H9 (cell line): ENCODE data around the gene INSYN1. TPM values are rescaled to one million over a fixed set of nuclear protein-coding genes. Genes with fewer than 3 reads are reported as not detected.

Experiments used
- DNase-seq: peaks from one replicate; pipeline ENCODE4 v3.0.0-alpha.2; 2017
- H2AFZ ChIP-seq: one replicate; pipeline ENCODE4 v1.6.1; 2013; ENCODE audit warnings: mild to moderate bottlenecking, low read length, control low read depth, moderate library complexity
- H2AK5ac ChIP-seq: 2 replicates; pipeline ENCODE4 v1.6.1; 2013; ENCODE audit warnings: low read length, control low read depth, mixed read lengths; ENCODE audit not compliant: insufficient read length
- H2BK120ac ChIP-seq: one replicate; pipeline ENCODE4 v1.6.1; 2013; ENCODE audit warnings: low read depth, mild to moderate bottlenecking, low read length, control low read depth, inconsistent platforms; ENCODE audit not compliant: poor library complexity, severe bottlenecking
- H2BK12ac ChIP-seq: 2 replicates; pipeline ENCODE4 v1.6.1; 2013; ENCODE audit warnings: low read length, control low read depth, mixed read lengths, low read depth; ENCODE audit not compliant: insufficient read length
- H2BK15ac ChIP-seq: 2 replicates; pipeline ENCODE4 v1.6.1; 2013; ENCODE audit warnings: low read depth, low read length, control low read depth
- H2BK20ac ChIP-seq: one replicate; pipeline ENCODE4 v1.6.1; 2013; ENCODE audit warnings: low read depth, mild to moderate bottlenecking, low read length, control low read depth, inconsistent platforms; ENCODE audit not compliant: poor library complexity, severe bottlenecking
- H2BK5ac ChIP-seq: 2 replicates; pipeline ENCODE4 v1.6.1; 2013; ENCODE audit warnings: low read length, control low read depth, mixed read lengths; ENCODE audit not compliant: insufficient read length
- H3K14ac ChIP-seq: 2 replicates; pipeline ENCODE4 v1.6.1; 2013; ENCODE audit warnings: low read length, control low read depth; ENCODE audit not compliant: insufficient read depth
- H3K18ac ChIP-seq: 2 replicates; pipeline ENCODE4 v1.6.1; 2013; ENCODE audit warnings: low read depth, mild to moderate bottlenecking, mixed read lengths, low read length, control low read depth; ENCODE audit not compliant: insufficient read length
- H3K23ac ChIP-seq: 2 replicates; pipeline ENCODE4 v1.6.1; 2013; ENCODE audit warnings: low read length, control low read depth, mixed read lengths, low read depth; ENCODE audit not compliant: insufficient read length
- H3K23me2 ChIP-seq: 2 replicates; pipeline ENCODE4 v1.6.1; 2013; ENCODE audit warnings: low read depth, mild to moderate bottlenecking, mixed read lengths, low read length, control low read depth; ENCODE audit not compliant: insufficient read length, poor library complexity, severe bottlenecking
- H3K27ac ChIP-seq: 2 replicates; pipeline ENCODE4 v1.5.1; 2013; ENCODE audit warnings: low read length, control low read depth, mixed read lengths, low read depth; ENCODE audit not compliant: insufficient read length
- H3K27me3 ChIP-seq: 2 replicates; pipeline ENCODE4 v1.6.1; 2013; ENCODE audit warnings: low read length, control low read depth, inconsistent platforms; ENCODE audit not compliant: insufficient read depth
- H3K4ac ChIP-seq: 2 replicates; pipeline ENCODE4 v1.6.1; 2013; ENCODE audit warnings: low read depth, mild to moderate bottlenecking, control low read depth, inconsistent platforms, low read length, moderate library complexity
- H3K4me1 ChIP-seq: 2 replicates; pipeline ENCODE4 v1.6.1; 2013; ENCODE audit warnings: low read length, control low read depth, inconsistent platforms; ENCODE audit not compliant: insufficient read depth
- H3K4me2 ChIP-seq: 2 replicates; pipeline ENCODE4 v1.6.1; 2013; ENCODE audit warnings: low read length, control low read depth, mixed read lengths; ENCODE audit not compliant: insufficient read length, insufficient read depth
- H3K56ac ChIP-seq: 2 replicates; pipeline ENCODE4 v1.6.1; 2013; ENCODE audit warnings: low read depth, mild to moderate bottlenecking, mixed read lengths, low read length, control low read depth; ENCODE audit not compliant: insufficient read length
- H3K79me1 ChIP-seq: 2 replicates; pipeline ENCODE4 v1.6.1; 2013; ENCODE audit warnings: low read depth, mild to moderate bottlenecking, moderate library complexity, low read length, control low read depth, inconsistent platforms; ENCODE audit not compliant: insufficient read depth, poor library complexity, severe bottlenecking
- H3K79me2 ChIP-seq: 2 replicates; pipeline ENCODE4 v1.6.1; 2013; ENCODE audit warnings: low read length, control low read depth, inconsistent platforms; ENCODE audit not compliant: insufficient read depth
- H3K9ac ChIP-seq: 2 replicates; pipeline ENCODE4 v1.6.1; 2013; ENCODE audit warnings: low read length, control low read depth, mixed read lengths; ENCODE audit not compliant: insufficient read length; ENCODE audit errors: extremely low read depth
- H3K9me3 ChIP-seq: one replicate; pipeline ENCODE4 v1.6.1; 2013; ENCODE audit warnings: low read depth, low read length, inconsistent platforms; ENCODE audit not compliant: control insufficient read depth
- H3T11ph ChIP-seq: one replicate; pipeline ENCODE4 v1.6.1; 2013; ENCODE audit warnings: mild to moderate bottlenecking, low read length, control low read depth, inconsistent platforms
- H4K20me1 ChIP-seq: one replicate; pipeline ENCODE4 v1.6.1; 2013; ENCODE audit not compliant: control insufficient read depth, insufficient read length, insufficient read depth
- H4K5ac ChIP-seq: 2 replicates; pipeline ENCODE4 v1.6.1; 2013; ENCODE audit warnings: low read depth, mild to moderate bottlenecking, mixed read lengths, low read length, control low read depth; ENCODE audit not compliant: insufficient read length
- H4K8ac ChIP-seq: replicated peaks from 2 replicates; pipeline ENCODE4 v1.6.1; 2013; ENCODE audit warnings: low read length, control low read depth, mixed read lengths, low read depth; ENCODE audit not compliant: insufficient read length
- H4K91ac ChIP-seq: 2 replicates; pipeline ENCODE4 v1.6.1; 2013; ENCODE audit warnings: low read depth, mild to moderate bottlenecking, moderate library complexity, mixed read lengths, low read length, control low read depth; ENCODE audit not compliant: insufficient read length
- H3K27ac Mint-ChIP-seq, 3 experiments: 2 replicates in 2 of 3; 3 replicates in 1 of 3; pipeline ENCODE4 v1.8.0; 2020 to 2021; ENCODE audit warnings: mixed read lengths in 3 of 3, mild to moderate bottlenecking in 1 of 3, moderate library complexity in 1 of 3
- H3K27me3 Mint-ChIP-seq: 2 replicates; pipeline ENCODE4 v1.8.0; 2021; ENCODE audit warnings: low read depth, mild to moderate bottlenecking, moderate library complexity, mixed read lengths
- H3K36me3 Mint-ChIP-seq, 3 experiments: 2 replicates in 2 of 3; 3 replicates in 1 of 3; pipeline ENCODE4 v1.8.0; 2020 to 2021; ENCODE audit warnings: low read depth in 3 of 3, mixed read lengths in 3 of 3; ENCODE audit not compliant: insufficient read depth in 1 of 3
- H3K4me1 Mint-ChIP-seq, 2 experiments: 2 replicates each; pipeline ENCODE4 v1.8.0; 2020; ENCODE audit warnings: mixed read lengths in 2 of 2
- H3K4me3 Mint-ChIP-seq, 2 experiments: 2 replicates in 1 of 2; 3 replicates in 1 of 2; pipeline ENCODE4 v1.8.0; 2020 to 2021; ENCODE audit warnings: mild to moderate bottlenecking in 2 of 2, mixed read lengths in 2 of 2, moderate library complexity in 1 of 2
- H3K9me3 Mint-ChIP-seq, 2 experiments: 2 replicates in 1 of 2; 3 replicates in 1 of 2; pipeline ENCODE4 v1.8.0; 2020; ENCODE audit warnings: mild to moderate bottlenecking in 2 of 2, mixed read lengths in 2 of 2, moderate library complexity in 1 of 2
- CTCF ChIP-seq: fragments of 200-600 bp; sonication (generic); conservative IDR thresholded peaks from 3 replicates; pipeline ENCODE4 v1.8.0; 2021; ENCODE audit warnings: antibody characterized with exemption, mild to moderate bottlenecking
- WGBS: extraction: QIAGEN DNeasy Blood & Tissue Kit; methylation state at CpG from one replicate; pipeline ENCODE4 v1.1.7; 2013; ENCODE audit warnings: missing lambda C conversion rate, low lambda C conversion rate, mixed read lengths; ENCODE audit not compliant: insufficient read length; ENCODE audit errors: extremely low coverage; 5-methylcytosine and 5-hydroxymethylcytosine counted together
- total RNA-seq: library from RNA; stranded (reverse); gene quantifications from 2 replicates; pipeline ENCODE4 v1.2.1, GENCODE V29; 2021

INSYN1 gene
- total RNA-seq, 1 experiment from 2014 or later: 1.9 TPM

- Histone ChIP-seq H3K4me1 (peaks cover 4% of the 10 kb centered on the region; the same call in 1 of the 2 replicates), H2AK5ac (no peak overlapping the region), H3K9me3 (no peaks in the 10 kb centered on the region), H2BK12ac (no peak overlapping the region), H4K8ac (no peak overlapping the region), H3K14ac (no peak overlapping the region; the same call in 1 of the 2 replicates), H3K79me2 (peaks cover 13% of the 10 kb centered on the region; the same call in 1 of the 2 replicates), H3K23me2 (no peaks in the 10 kb centered on the region), H3K18ac (no peak overlapping the region), H4K91ac (no peak overlapping the region), H2BK120ac (no peak overlapping the region), H4K5ac (no peak overlapping the region), H3K79me1 (peaks cover 13% of the 10 kb centered on the region), H2AFZ (no peak overlapping the region), H3T11ph (no peak overlapping the region), H2BK5ac (no peak overlapping the region), H3K23ac (no peak overlapping the region), H3K27ac (no peak overlapping the region), H3K56ac (no peak overlapping the region), H2BK15ac (no peak overlapping the region), H3K4ac (no peak overlapping the region), H3K4me2 (no peak overlapping the region), H3K27me3 (no peaks in the 10 kb centered on the region), H4K20me1 (no peaks in the 10 kb centered on the region), H2BK20ac (no peak overlapping the region), H3K9ac (no peak overlapping the region)
- Mint-ChIP-seq H3K27me3 (no peaks in the 10 kb centered on the region), H3K9me3 (no peaks in the 10 kb centered on the region), H3K4me3 (peak overlapping the region in 1 of 2 experiments; percentile 43; a peak in 2 of 5 replicates), H3K4me1 (peaks cover 42 to 44% of the 10 kb centered on the region in 2 experiments), H3K27ac (peak overlapping the region; percentile 26 to 92 (median 61); a peak in 6 of 7 replicates), H3K36me3 (peaks cover 4 to 10% (median 7%) of the 10 kb centered on the region in 3 experiments; a peak in 6 of 7 replicates)
- no peak for TF ChIP-seq CTCF
- WGBS: no CpG with 5 or more reads among the region's 1 CpG
- DNase-seq: no peak
These were observed 56.5 kb downstream of the INSYN1 start for GRCh38 chr15:73696641-73697001.
